Renal cortex interstitium (tissue), 15 donors: ENCODE measurements around the gene PHF21B. TPM values are rescaled to one million over a fixed set of nuclear protein-coding genes. Genes with fewer than 3 reads are reported as not detected.
"Not testable (repeated sequence)": the region's sequence is repeated elsewhere in the genome, so short reads cannot be mapped to it uniquely, and the experiment has no call there.

ENCODE experiments used
- DNase-seq, 11 donors: peaks; one replicate each; pipeline ENCODE4 v3.0.0-alpha.2; 2013; ENCODE audit warnings: low read depth in 9 of 11, low spot score in 4 of 11; ENCODE audit errors: extremely low read depth in 1 of 11
- long read RNA-seq, 16 experiments: transcript quantifications; one replicate each; lab custom pipeline, GENCODE V29; 2026
- polyA plus RNA-seq, 3 donors: library from polyadenylated mRNA; unstranded; fragments of 120-200 nt; gene quantifications; one replicate each; pipeline ENCODE4 v1.2.1, GENCODE V29; 2013; ENCODE audit not compliant: insufficient read length in 3 of 3

PHF21B gene
- 1 to 10 TPM; 4.3 to 7.4 (median 4.5) TPM for polyA plus RNA-seq
- long read RNA-seq, donor 1, partial matches to known transcripts, result 0 of 1 reads
- long read RNA-seq, donor 1, other reads (novel, unspliced or antisense), result 0 of 1 reads
- long read RNA-seq, donor 2, result 0 reads
- long read RNA-seq, donor 3, result 0 reads
- long read RNA-seq, donor 4, result 0 reads
- long read RNA-seq, donor 5, result 0 reads
- long read RNA-seq, donor 6, result 0 reads
- long read RNA-seq, donor 7, result 0 reads
- long read RNA-seq, donor 8, partial matches to known transcripts, result 0 of 1 reads
- long read RNA-seq, donor 8, other reads (novel, unspliced or antisense), result 0 of 1 reads
- long read RNA-seq, donor 9, result 0 reads
- long read RNA-seq, donor 10, result 0 reads
- long read RNA-seq, donor 11, result 0 reads
- long read RNA-seq, donor 12, result 0 reads
- long read RNA-seq, donor 13, result 0 reads
- long read RNA-seq, donor 14, result 0 reads
- long read RNA-seq, donor 15, result 0 reads
- long read RNA-seq, donor 16, partial matches to known transcripts, result 0 of 2 reads
- long read RNA-seq, donor 16, other reads (novel, unspliced or antisense), result 0 of 2 reads

DNA sequence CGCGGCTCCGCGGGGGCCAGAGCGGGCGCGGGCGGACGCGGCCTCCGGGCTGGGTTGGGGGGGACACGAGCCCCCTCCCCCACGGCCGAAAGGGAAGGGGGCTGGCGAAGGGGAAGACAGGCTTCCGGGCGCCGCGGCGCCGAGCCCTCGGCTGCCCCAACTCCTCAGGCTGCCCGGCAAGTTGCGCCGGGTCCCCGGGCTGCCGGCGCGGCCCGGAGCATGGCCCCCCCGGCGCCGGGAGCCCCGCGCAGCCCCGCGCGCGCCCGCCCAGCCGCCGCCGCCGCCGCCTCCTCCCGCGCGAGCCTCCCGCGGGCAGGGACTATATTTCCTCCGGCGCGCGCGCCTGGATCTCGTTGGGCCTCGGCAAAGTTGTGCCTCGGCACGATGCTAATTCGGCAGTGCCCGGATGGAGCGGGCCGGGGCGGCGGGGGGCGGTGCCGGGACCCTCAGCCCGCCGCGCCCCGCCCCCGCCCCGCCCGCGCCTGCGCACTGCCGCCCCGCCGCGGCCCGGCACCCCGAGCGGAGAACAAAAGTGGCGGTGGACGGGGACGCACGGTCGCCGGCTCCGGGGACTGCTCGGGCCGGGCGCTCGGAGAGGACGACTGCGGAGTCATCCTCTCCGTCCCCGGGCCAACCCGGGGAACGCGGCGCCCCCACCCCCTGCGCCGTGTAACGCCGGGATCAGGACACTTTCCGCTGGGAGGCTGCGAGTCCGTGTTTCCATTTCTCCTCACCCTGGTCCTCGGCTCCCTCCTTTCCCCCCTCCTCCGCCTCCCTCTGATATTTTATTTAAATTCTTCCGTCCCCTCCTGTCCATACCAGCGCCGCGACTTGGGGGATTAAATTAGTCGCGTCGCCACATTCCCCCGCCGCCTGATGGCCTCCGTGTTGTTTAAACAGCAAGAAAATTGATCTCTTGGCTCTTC, at the start of gene PHF21B:
Gene PHF21B, minus strand, starts transcription at position 400 of the 926 bp plus-strand sequence. CDS start 456 bp downstream, outside the sequence.
- DNase-seq, result peak in 9 of 11 donors; percentile 57 to 80 (median 69)

DNA sequence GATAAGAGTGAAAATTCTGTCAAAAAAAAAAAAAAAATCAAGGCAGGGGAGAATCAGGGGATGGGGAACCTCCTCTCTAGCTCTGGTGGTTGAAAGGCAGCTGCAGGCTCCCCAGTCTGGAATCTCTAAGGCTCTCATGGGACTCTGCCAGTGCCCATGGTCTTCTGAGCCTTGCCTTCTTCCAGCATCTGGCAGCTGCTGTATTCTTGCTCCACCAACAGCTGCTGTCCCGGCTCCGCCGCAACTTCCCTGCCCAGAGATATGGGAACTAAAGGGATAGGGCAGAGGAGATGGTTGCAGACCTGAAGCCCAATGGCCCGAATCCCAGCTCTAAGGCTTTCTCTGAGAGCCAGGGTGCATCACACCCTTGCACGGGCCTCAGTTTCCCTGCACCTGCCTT, 49.5 kb upstream of the PHF21B start:
- DNase-seq, result no peak

DNA sequence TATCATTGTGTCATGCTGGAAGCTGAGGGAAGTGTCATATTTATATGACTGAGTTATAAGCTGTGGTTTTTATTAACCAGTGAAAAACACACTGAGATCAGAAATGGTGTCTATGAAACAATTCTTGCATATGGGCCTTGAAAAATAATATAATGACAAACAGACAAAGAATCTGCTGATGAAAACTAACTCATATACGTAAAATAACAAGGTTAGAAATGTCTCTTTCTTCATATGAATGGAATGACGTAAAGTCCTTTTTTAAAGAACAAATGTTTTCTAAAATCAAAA, 48.8 kb upstream of the PHF21B start:
- no peak for DNase-seq

DNA sequence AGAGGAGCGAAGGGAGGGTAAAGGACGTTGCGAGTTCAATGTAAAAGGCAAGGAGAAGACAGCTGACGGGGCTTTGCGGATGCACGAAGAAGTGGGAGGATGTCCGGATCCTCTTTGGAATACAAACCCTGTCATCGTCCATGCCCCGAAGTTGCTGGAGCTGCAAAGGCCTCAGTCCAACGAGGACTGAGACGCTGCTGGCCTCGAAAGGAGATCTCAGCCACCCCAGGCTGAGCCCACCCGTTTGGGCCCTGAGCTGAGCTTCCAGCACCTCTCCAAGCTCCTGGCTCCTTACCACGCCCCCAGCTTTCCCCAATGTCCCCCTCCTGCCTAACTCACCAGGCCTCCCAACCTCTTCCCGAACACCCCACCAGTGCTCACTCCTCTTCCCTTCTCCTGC, 46.1 kb upstream of the PHF21B start:
- no peak for DNase-seq

DNA sequence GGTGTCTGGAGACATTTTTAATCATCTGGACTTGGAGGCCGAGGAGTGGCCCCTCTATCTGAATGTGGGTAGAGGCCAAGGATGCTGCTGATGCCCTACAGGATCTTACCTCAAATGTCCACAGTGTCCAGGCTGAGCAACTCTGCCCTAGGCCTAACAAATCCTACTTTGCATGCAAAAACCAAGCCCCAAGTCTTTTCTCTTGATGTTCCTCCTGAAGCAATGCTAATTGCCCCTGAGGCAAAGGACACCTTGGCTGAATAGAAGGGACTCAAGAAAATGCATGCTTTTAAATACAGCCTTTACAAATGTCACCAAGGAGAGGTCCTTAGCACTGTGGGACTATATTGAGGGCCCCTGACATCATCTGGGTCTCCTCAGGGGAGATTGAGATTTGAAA, 43.8 kb upstream of the PHF21B start:
- DNase-seq, result no peak

DNA sequence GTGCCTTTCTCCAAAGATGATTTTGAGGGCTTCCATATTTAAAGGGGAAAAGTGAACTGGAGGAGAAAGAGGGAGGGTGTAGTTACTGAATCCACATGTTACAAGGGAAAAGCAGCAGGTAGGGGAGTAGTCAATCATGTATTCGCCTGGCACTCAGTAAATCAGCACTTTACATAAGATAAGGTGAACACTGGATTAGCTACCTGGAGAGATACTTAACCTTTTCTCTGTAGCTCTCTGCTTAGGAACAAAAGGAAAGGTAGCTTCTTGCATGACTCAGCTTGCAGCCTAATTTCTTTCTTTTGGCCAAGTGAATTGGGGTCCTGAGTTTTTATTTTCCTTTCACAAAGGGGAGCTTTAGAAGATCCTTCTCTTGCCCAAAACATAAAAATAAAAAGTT, 43.3 kb upstream of the PHF21B start:
- no peak for DNase-seq

DNA sequence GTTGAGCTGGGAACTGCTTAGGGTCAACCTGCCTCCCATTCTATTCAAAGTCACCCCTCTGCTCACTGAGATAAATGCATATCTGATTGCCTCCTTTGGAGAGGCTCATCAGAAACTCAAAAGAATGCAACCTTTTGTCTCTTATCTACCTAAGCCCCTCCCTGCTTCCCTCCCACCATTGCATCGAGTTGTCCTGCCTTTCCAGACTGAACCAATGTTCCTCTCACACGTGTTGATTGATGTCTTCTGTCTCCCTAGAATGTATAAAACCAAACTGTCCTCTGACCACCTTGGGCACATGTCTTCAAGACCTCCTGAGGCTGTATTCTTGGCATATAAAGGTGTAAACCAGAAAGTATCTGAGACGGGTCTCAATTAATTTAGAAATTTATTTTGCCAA, 42.9 kb upstream of the PHF21B start:
- DNase-seq, result not testable (repeated sequence)

DNA sequence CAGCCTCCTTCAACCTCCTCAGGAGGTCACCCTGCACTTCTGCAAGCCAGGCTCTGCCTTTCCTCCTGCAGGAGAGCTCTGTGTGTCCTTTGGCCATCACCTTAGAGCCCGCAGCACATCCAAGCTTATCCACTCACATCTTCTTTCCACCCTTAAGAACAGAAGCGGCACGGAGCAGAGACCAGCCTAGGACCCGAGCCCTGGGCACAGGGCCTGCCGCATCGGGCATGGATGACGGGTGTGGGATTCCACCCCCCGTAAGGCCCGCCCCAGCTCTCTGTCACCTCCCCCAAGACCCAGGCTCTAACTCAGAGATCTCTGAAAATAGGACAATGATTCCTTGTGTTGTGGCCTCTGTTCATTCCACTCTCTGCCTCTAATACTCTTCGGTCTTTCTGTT, 42.1 kb upstream of the PHF21B start:
- no peak for DNase-seq

DNA sequence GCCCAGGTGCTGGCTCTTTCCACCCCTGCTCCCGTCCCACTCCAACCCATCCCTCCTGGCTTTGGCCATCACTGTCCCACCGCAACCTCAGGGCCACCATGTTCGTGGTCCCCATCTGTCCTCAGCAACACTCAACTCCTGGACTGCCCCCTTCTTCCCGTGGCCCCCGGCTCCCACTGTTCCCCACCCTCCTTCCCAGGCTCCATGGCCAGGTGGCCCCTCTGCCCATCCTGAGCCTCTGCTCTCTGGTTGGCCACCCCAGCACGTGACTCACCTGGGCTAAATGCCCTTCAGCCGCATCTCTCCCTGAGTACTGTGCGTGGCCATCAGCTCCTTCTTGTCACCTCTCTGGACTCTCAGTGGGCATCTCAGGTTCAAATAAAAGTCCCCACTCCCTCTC, 41.6 kb upstream of the PHF21B start:
- no peak for DNase-seq

DNA sequence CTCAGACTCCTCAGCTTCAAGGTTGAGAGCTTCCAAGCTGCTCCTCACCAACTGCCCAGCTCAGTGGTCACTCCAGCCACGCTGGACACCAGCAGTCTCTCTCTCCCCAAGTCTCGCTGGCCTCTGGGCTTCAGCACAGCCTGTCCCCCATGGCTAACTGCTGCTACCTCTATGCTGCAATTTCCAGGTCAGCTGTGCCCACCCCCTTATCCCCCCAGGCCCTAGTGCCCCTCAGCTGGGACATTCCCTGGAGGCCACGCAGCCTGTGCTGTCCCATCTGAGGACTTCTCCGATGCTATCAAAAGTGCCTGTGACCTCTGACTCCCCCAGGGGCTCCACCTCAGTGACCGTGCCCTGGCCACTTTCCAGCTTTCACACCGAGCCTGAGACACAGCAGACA, 37.5 kb upstream of the PHF21B start:
- no peak for DNase-seq

DNA sequence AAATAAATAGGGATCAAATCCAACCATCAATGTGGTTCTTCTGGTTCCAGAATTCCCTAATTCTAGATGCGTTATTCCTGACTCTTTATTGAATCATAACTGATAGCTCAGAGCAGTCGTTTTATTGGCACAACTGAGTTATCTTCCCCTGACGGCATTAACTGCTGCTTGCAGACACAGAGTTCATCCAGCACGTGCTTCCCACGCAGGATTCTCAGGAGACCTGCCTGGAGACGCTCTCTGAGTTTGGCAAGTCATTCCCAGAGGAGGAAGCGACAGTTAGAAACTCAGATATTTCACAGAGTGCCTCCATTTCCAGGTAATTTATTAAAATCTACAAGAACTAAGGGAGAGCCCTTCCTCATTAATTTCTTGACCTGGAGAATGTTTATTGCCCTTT, 35.4 kb upstream of the PHF21B start:
- DNase-seq, result no peak

DNA sequence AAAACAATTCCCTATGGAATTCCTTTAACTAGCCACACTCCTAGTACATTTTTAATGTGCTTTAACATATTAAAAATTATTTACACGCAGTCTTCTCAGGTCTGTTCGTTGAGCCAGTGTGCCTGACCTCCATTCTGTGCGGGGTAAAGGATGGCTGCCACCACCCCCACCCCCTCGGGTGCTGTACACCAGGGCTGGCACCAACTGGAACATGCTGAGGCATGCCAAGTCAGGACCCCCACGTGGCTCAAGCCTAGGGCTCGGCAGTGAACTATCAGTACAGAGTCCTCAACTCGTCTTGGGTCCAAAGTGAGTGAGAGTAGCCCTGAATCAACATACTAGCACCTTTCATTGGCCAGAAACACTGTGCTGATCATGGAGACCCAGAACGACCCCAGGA, 32.5 kb upstream of the PHF21B start:
- DNase-seq, result no peak

DNA sequence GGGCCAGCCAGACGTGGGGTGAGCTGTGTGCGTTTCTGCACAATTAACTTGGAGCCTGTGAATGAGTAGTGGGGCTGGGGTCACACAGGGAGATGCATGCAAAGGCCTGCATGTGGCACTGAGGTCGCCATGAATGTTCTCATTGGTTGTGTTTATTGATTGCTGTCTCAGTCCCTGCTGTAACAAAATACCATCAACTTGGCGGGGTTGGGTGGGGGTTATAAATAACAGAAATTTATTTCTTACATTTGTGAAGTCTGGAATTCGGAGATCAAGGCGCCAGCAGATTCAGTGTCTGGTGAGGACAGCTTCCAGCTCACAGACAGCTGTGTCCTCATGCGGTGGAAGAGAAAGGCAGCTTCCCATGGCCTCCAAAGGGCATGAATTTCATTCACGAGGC, 29.3 kb upstream of the PHF21B start:
- DNase-seq, result no peak

DNA sequence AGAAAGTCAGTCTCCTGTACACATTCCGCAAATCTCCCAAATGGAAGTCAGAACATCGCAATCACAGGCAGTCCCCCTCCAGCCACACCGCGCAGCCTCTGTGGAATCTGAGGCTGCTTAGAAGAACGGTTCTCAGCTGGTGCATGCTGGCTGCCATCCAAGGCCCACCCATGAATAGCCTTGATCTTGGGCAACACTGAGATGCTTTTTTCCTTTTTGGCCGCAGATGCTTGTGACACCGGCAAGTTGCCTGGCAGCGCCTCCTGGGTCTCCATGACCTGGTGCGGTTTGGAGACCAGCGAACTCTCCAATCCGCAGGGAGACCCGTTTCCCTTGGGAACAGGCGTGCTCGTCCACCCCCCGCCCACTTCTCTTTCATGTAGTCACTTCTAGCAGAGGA, 26.3 kb upstream of the PHF21B start:
- no peak for DNase-seq

DNA sequence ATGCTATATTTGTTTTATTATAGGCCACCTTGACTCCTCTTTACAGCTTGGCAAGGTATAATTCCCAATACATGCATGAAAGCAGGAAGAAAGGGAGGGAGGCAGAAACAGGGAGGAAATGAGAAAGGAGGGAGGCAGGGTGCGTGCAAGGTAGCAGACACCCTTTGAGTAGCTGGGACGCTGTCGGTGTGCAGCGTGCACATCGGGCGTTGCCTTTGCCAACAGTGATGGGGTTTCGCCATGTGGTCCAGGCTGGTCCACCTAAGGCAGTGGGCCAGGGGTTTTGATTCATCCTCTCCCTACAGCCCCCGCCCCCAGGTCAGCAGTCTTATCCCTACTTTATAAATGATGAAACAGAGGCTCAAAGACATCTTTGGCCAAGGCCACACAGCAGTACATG, 25.0 kb upstream of the PHF21B start:
- no peak for DNase-seq

DNA sequence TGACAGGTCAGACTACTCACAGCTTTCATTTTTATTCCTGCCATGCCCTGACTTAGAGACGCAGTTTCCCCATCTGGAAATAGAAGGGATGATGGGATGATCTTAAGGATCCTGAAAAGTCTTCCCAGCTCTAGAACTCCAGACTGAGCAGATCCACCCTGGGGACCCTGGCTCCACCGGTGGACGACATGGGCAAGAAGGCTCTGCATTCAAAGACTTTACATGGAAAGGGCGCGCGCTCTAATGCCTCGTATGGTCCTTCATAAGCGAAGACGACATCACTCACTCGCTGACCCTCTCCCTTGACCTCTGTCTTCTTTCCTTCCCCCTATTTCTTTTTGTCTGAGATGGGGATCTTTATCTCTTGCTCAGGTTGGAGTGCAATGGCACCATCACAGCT, 24.4 kb upstream of the PHF21B start:
- DNase-seq, result no peak

DNA sequence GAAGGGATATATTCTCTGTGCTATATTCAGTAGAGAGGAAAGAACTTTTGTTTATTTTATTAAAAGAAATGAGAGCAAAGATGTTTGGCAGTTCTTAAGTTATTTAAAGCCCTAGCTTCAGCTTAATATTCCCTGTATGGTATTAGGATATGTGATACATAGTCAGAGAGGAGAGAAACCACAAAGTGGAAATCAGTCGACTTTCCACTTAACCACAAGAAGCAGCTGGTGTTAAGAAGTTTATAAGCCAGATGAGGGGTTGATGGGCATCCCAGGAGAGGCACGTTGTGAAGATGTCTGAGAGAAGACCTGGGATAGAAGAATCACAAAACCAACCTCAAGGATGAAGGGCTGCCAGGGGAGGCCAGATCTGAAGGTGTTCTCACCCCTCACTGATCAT, 23.3 kb upstream of the PHF21B start:
- no peak for DNase-seq

DNA sequence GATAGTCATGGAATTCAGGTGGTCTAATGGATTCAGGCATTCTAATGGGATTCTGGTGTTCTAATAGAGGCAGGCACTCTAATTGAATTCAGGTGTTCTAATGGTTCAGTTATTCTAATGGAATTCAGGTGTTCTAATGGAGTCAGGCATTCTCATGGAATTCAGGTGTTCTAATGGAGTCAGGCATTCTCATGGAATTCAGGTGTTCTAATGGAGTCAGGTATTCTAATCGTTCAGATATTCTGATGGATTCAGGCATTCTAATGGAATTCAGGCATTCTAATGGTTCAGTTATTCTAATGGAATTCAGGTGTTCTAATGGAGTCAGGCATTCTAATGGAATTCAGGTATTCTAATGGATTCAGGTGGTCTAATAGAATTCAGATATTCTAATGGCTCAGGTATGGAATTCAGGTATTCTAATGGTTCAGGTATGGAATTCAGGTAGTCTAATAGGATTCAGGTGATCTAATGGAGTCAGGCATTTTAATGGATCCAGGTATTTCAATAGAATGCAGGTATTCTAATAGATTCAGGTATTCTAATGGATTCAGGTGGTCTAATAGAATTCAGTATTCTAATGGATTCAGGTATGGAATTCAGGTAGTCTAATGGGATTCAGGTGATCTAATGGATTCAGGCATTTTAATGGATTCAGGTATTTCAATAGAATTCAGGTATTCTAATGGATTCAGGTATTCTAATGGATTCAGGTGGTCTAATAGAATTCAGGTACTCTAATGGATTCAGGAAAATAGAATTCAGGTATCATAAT, 22.0 kb upstream of the PHF21B start:
- no peak for DNase-seq

DNA sequence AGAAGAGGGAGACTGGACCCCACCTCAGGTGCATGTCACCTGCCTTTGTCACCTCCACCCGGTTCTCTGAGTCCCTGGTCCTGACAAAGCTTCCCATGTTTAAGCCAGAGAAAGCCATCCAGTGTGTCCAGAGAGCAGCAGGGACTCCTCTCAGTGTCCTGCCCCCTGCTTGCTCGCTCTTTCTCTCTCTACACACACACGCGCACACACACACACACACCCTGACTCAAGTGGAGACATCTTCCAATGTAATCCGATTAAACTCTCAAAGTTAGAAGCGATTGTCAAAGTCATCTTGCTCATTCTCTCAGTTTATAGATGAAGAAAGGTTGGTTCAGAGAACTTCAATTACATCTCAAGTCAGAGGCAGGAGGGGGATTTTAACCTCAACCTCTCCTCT, 19.7 kb upstream of the PHF21B start:
- DNase-seq, result no peak
